Osteoblast (primary cell): ENCODE measurements around the gene DPRX. TPM values are rescaled to one million over a fixed set of nuclear protein-coding genes. Genes with fewer than 3 reads are reported as not detected.
"Not testable (repeated sequence)": the region's sequence is repeated elsewhere in the genome, so short reads cannot be mapped to it uniquely, and the experiment has no call there.

Experiments used
- DNase-seq: peaks from one replicate; pipeline ENCODE4 v3.0.0; 2011; ENCODE audit warnings: low spot score, mixed read lengths; ENCODE audit not compliant: insufficient read length; ENCODE audit errors: missing footprints
- H2AFZ ChIP-seq: 2 replicates; pipeline ENCODE4 v1.6.0; 2011; ENCODE audit warnings: mild to moderate bottlenecking, low read length
- H3K27ac ChIP-seq: 2 replicates; pipeline ENCODE4 v1.5.1; 2011; ENCODE audit warnings: mild to moderate bottlenecking, low read depth, low read length, moderate library complexity
- H3K27me3 ChIP-seq: 2 replicates; pipeline ENCODE4 v1.6.0; 2012; ENCODE audit warnings: mild to moderate bottlenecking, control low read depth, inconsistent platforms, low read length, moderate library complexity; ENCODE audit not compliant: insufficient read depth
- H3K36me3 ChIP-seq: 2 replicates; pipeline ENCODE4 v1.5.1; 2011; ENCODE audit warnings: mild to moderate bottlenecking, low read length, control low read depth, moderate library complexity; ENCODE audit not compliant: insufficient read depth
- H3K4me1 ChIP-seq: 2 replicates; pipeline ENCODE4 v1.5.1; 2011; ENCODE audit warnings: mild to moderate bottlenecking, low read length, control low read depth, moderate library complexity; ENCODE audit not compliant: insufficient read depth
- H3K4me2 ChIP-seq: 2 replicates; pipeline ENCODE4 v1.6.0; 2011; ENCODE audit warnings: mild to moderate bottlenecking, low read length; ENCODE audit not compliant: insufficient read depth
- H3K4me3 ChIP-seq: fragments of 200-600 bp; sonication (generic); 3 replicates; pipeline ENCODE4 v1.5.1; 2012; ENCODE audit warnings: mild to moderate bottlenecking, low read length, inconsistent platforms; ENCODE audit not compliant: insufficient read depth
- H3K79me2 ChIP-seq: 2 replicates; pipeline ENCODE4 v1.6.0; 2012; ENCODE audit warnings: mild to moderate bottlenecking, low read length, control low read depth, inconsistent platforms; ENCODE audit not compliant: insufficient read depth
- H3K9me3 ChIP-seq: 2 replicates; pipeline ENCODE4 v1.5.1; 2011; ENCODE audit warnings: low read depth, low read length, control low read depth
- H4K20me1 ChIP-seq: 2 replicates; pipeline ENCODE4 v1.6.0; 2012; ENCODE audit warnings: mild to moderate bottlenecking, low read length, control low read depth; ENCODE audit not compliant: insufficient read depth
- CTCF ChIP-seq: IDR thresholded peaks from 2 replicates; pipeline ENCODE4 v1.5.1; 2011; ENCODE audit warnings: mild to moderate bottlenecking, low read depth, low read length, moderate library complexity; ENCODE audit errors: extremely low read depth
- small RNA-seq: library from RNA; depleted of rRNA; stranded (forward); fragments of <200 nt; gene quantifications from one replicate; pipeline ENCODE3, GENCODE V24; 2012
- total RNA-seq: library from RNA; depleted of rRNA; stranded (reverse); fragments of >200 nt; gene quantifications from 2 replicates; pipeline ENCODE4 v1.2.3, GENCODE V29; 2012

The DPRX gene
- total RNA-seq, 1 donor: not detected

- no peak for TF ChIP-seq CTCF
- H2AFZ ChIP-seq: no peak overlapping the region
- no peaks in the 10 kb centered on the region for H3K9me3 ChIP-seq
Observed at GRCh38 chr19:53664760-53665159, 33.0 kb downstream of the DPRX start.

GRCh38 chr19:53666331-53666730 is 34.5 kb downstream of the DPRX start:
- H3K27me3 ChIP-seq, H3K4me3 ChIP-seq, H3K9me3 ChIP-seq, H3K4me1 ChIP-seq, H3K79me2 ChIP-seq, H2AFZ ChIP-seq, H3K27ac ChIP-seq, H3K4me2 ChIP-seq, DNase-seq, H4K20me1 ChIP-seq, H3K36me3 ChIP-seq: not testable (repeated sequence)

More at GRCh38 chr19:53664760-53665159, 33.0 kb downstream of the DPRX start:
- Histone ChIP-seq H3K27me3 (no peaks in the 10 kb centered on the region), H3K4me1 (no peaks in the 10 kb centered on the region), H3K36me3 (no peaks in the 10 kb centered on the region), H3K4me2 (no peak overlapping the region), H3K27ac (no peak overlapping the region), H3K4me3 (no peak overlapping the region), H4K20me1 (no peaks in the 10 kb centered on the region), H3K79me2 (no peaks in the 10 kb centered on the region)
- no peak for DNase-seq

- not testable (repeated sequence) for H4K20me1 ChIP-seq, H3K4me3 ChIP-seq, H3K27ac ChIP-seq, H3K4me1 ChIP-seq, DNase-seq, H3K9me3 ChIP-seq, H3K36me3 ChIP-seq, H3K79me2 ChIP-seq, H3K4me2 ChIP-seq, H3K27me3 ChIP-seq, H2AFZ ChIP-seq
Observed at GRCh38 chr19:53668804-53669203, 37.0 kb downstream of the DPRX start.

- no peak overlapping the region for H3K27ac ChIP-seq
- no peaks in the 10 kb centered on the region for H3K4me1 ChIP-seq
- no peaks in the 10 kb centered on the region for H3K36me3 ChIP-seq
- no peaks in the 10 kb centered on the region for H3K9me3 ChIP-seq
- no peaks in the 10 kb centered on the region for H3K79me2 ChIP-seq
- TF ChIP-seq CTCF: no peak
- H3K4me3 ChIP-seq: no peak overlapping the region
- no peak overlapping the region for H2AFZ ChIP-seq
- no peaks in the 10 kb centered on the region for H4K20me1 ChIP-seq
- H3K27me3 ChIP-seq: no peaks in the 10 kb centered on the region
- no peak for DNase-seq
- no peak overlapping the region for H3K4me2 ChIP-seq
Observed at GRCh38 chr19:53670345-53670744, 38.5 kb downstream of the DPRX start.

- H3K4me1 ChIP-seq: no peaks in the 10 kb centered on the region
- no peaks in the 10 kb centered on the region for H3K27me3 ChIP-seq
- H3K4me2 ChIP-seq: no peak overlapping the region
- H3K79me2 ChIP-seq: no peaks in the 10 kb centered on the region
- H3K4me3 ChIP-seq: no peak overlapping the region
- H3K9me3 ChIP-seq: no peaks in the 10 kb centered on the region
- no peak for DNase-seq
- no peaks in the 10 kb centered on the region for H3K36me3 ChIP-seq
- H3K27ac ChIP-seq: no peak overlapping the region
- no peak overlapping the region for H2AFZ ChIP-seq
- no peaks in the 10 kb centered on the region for H4K20me1 ChIP-seq
- TF ChIP-seq CTCF: no peak
Observed at GRCh38 chr19:53671663-53672062, 39.9 kb downstream of the DPRX start.

Small RNA genes within 50 kb of the gene (small RNA-seq; reads per million reads assigned to genes)
- gene MIR1323 (not detected), gene MIR498 (not detected), gene MIR512-1 (not detected), gene MIR512-2 (not detected), gene MIR515-1 (not detected), gene MIR515-2 (not detected), gene MIR519C (not detected), gene MIR519E (not detected), gene MIR520E (not detected), gene RNU6-698P (not detected)

Other genes with a start within 250 kb of the DPRX start
- gene ZNF765, start 236.8 kb upstream of the DPRX start, total RNA-seq: 15.6 TPM in 2 replicates
- 13.0 and 16.5 TPM in 2 replicates for gene ZNF761, start 200.0 kb upstream of the DPRX start, total RNA-seq
- 3.6 and 4.4 TPM in 2 replicates for gene ZNF813, start 164.3 kb upstream of the DPRX start, total RNA-seq
- gene ZNF331, start 93.9 kb upstream of the DPRX start, total RNA-seq: 16.6 and 25.0 TPM in 2 replicates
- gene NLRP12, start 192.3 kb downstream of the DPRX start, total RNA-seq: under 0.01 TPM in 1 of 2 replicates, not detected in the other
- gene MYADM, start 235.9 kb downstream of the DPRX start, total RNA-seq: 16.2 and 17.4 TPM in 2 replicates